Esophagus muscularis mucosa (tissue), 4 donors: ENCODE measurements around the gene TNFRSF6B.

Experiments
- CTCF ChIP-seq, 3 experiments: fragments of 200-600 bp in 2 of 3; fragments of 450-650 bp in 1 of 3; sonication (generic) in 2 of 3; IDR thresholded peaks; one replicate each; pipeline ENCODE4 v1.5.1; 2017 to 2019; ENCODE audit warnings: antibody characterized with exemption in 3 of 3, mild to moderate bottlenecking in 2 of 3, moderate library complexity in 1 of 3
- EP300 ChIP-seq: sonication (generic); formaldehyde crosslinking; IDR thresholded peaks from one replicate; pipeline ENCODE4 v1.6.1; 2017; ENCODE audit warnings: antibody characterized with exemption
- POLR2A ChIP-seq: fragments of 450-650 bp; IDR thresholded peaks from one replicate; pipeline ENCODE4 v1.6.1; 2017; ENCODE audit warnings: antibody characterized with exemption, moderate library complexity, mild to moderate bottlenecking, low read depth

DNA sequence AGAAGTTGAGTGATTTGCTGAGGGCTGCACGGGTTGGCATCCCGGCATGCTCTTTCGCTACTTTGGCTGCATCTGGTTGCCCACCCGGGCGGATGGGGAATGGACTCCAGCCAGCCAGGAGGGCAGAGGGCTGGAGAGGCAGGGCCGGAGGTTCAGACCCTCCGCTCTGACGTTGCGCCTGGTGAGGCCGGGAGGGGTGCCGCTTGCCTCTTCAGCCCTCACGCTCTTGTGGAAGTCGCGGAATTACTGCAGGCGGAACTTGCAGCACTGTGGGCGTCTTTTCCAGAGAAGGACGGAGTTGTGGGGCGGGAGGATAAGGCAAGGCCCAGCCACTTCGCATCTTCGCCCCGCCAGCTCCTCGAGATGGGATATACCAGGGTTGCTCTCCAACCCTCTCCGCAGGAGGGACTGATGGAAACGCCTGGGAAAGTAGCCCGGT lies 37.7 kb upstream of the TNFRSF6B start:
- no peak for TF ChIP-seq CTCF (IDR thresholded peaks at IDR 0.05)
- TF ChIP-seq POLR2A: no peak
- TF ChIP-seq EP300: no peak
